ENCODE data around the gene RRBP1.

DNA sequence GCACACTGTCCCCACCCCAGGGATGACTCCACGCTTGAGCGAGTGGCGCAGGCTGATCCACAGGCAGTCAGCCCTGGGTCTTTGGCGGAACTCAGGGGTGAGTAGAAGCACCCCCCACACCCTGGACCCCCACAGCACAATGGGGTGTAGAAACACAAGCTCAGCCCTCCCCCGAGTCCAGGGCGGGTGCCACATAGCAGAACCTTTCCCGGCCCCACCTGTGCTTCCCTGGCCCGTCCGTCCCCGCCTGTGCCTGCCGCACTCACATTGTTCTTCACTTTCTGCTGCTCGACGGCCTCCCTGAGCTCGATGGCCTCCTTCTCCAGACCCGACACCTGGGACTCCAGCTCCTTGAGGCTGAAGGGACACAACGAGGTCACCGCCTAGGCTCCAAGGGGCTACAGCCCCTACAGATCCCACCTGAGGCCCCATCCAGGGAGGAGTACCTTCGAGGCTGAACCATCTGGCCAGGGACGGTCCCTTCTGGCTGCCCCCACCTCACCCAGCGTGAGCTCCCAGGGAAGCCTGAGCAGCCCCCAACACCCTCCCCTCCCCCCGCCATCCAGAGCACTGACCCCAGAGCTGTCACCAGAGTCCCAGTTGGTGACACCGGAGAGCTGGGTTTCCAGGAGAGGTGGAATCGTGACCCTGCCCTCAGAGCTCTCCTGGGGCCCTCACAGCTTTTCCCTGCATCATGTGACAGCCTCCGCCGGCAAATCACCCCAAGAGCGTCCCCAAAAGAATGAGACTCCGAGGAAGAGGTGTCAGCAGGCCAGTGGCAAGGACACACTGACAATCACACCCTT lies 56.6 kb downstream of the RRBP1 start:
- TF ChIP-seq, protein P1, sequence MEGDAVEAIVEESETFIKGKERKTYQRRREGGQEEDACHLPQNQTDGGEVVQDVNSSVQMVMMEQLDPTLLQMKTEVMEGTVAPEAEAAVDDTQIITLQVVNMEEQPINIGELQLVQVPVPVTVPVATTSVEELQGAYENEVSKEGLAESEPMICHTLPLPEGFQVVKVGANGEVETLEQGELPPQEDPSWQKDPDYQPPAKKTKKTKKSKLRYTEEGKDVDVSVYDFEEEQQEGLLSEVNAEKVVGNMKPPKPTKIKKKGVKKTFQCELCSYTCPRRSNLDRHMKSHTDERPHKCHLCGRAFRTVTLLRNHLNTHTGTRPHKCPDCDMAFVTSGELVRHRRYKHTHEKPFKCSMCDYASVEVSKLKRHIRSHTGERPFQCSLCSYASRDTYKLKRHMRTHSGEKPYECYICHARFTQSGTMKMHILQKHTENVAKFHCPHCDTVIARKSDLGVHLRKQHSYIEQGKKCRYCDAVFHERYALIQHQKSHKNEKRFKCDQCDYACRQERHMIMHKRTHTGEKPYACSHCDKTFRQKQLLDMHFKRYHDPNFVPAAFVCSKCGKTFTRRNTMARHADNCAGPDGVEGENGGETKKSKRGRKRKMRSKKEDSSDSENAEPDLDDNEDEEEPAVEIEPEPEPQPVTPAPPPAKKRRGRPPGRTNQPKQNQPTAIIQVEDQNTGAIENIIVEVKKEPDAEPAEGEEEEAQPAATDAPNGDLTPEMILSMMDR (IDR thresholded peaks at IDR 0.05; ENCODE audit: low read length), result no peak
- TF ChIP-seq EZH2 (optimal IDR thresholded peaks at IDR 0.05; ENCODE audit: low read depth, low read length), result no peak
